Measurements from ENCODE around the gene TNFRSF21. TPM values are rescaled to one million over a fixed set of nuclear protein-coding genes. Genes with fewer than 3 reads are reported as not detected.

The TNFRSF21 gene
- total RNA-seq, 2 experiments from 2014 or later = 28.1 to 36.5 TPM

- CTCF ChIA-PET (ENCODE audit: unreplicated experiment) = interaction anchor here (1.9 kb wide), 1 partner anchor 208 kb away, joined by 4 read pairs; no protein-coding TSS in a partner anchor
- POLR2A ChIA-PET = interaction anchor here (0.6 to 5.1 kb wide), 10 partner anchors 8 to 71 kb away, joined by 3 to 48 read pairs (median 3); no protein-coding TSS in a partner anchor
- no peaks in the 10 kb centered on the region for H3K9me2 ChIP-seq (ENCODE audit: insufficient read depth, low read length)
- peaks cover 44% of the 10 kb centered on the region for H3K36me3 ChIP-seq (ENCODE audit: insufficient read depth, low read length)
- DNase-seq (ENCODE audit: low spot score) = no peak
- no peak overlapping the region for H3K27ac ChIP-seq (ENCODE audit: low read depth, low read length, poor library complexity, severe bottlenecking)
- TF ChIP-seq EZH2phosphoT487 (IDR thresholded peaks at IDR 0.05; ENCODE audit: borderline replicate concordance, low read depth, low read length) (no peak), CTCF (conservative IDR thresholded peaks at IDR 0.05; ENCODE audit: low read length) (no peak)
- BruUV-seq (replicated peaks) = no TSS peak
- peaks cover 3% of the 10 kb centered on the region; the same call in 1 of the 2 replicates for H3K9me3 ChIP-seq (ENCODE audit: low read length)
- peak overlapping the region; percentile 92 for H3K4me2 ChIP-seq (ENCODE audit: low read length)
- H3K79me2 ChIP-seq (ENCODE audit: insufficient read depth, low read depth, low read length) = peaks cover 73% of the 10 kb centered on the region
- intact Hi-C loops (cut with micrococcal nuclease; ENCODE audit: unreplicated experiment) = loop anchor here (5.0 kb wide), 1 partner anchor 170 kb away; the partner anchor contains the start of gene CD2AP
- H3K4me3 ChIP-seq (ENCODE audit: low read depth, low read length, poor library complexity, severe bottlenecking) = peak overlapping the region; percentile 95
- H4K20me1 ChIP-seq (ENCODE audit: insufficient read depth, low read length) = peaks cover 23% of the 10 kb centered on the region; the same call in 1 of the 2 replicates
- peaks cover 64% of the 10 kb centered on the region for H3K4me1 ChIP-seq (ENCODE audit: insufficient read depth, low read length, poor library complexity, severe bottlenecking)
- H2AFZ ChIP-seq (ENCODE audit: low read length) = no peak overlapping the region
Observed at GRCh38 chr6:47306887-47307286, 2.8 kb downstream of the TNFRSF21 start.

GRCh38 chr6:47303861-47304260, 5.8 kb downstream of the TNFRSF21 start:
- no peak overlapping the region for H3K4me3 ChIP-seq (ENCODE audit: low read depth, low read length, poor library complexity, severe bottlenecking)
- peaks cover 53% of the 10 kb centered on the region for H3K4me1 ChIP-seq (ENCODE audit: insufficient read depth, low read length, poor library complexity, severe bottlenecking)
- peaks cover 100% of the 10 kb centered on the region for H3K79me2 ChIP-seq (ENCODE audit: insufficient read depth, low read depth, low read length)
- intact Hi-C loops (cut with micrococcal nuclease; ENCODE audit: unreplicated experiment) = no loop called here
- H4K20me1 ChIP-seq (ENCODE audit: insufficient read depth, low read length) = peaks cover 30% of the 10 kb centered on the region
- H2AFZ ChIP-seq (ENCODE audit: low read length) = no peak overlapping the region
- no peak for DNase-seq (ENCODE audit: low spot score)
- H3K36me3 ChIP-seq (ENCODE audit: insufficient read depth, low read length) = peaks cover 49% of the 10 kb centered on the region
- H3K9me2 ChIP-seq (ENCODE audit: insufficient read depth, low read length) = no peaks in the 10 kb centered on the region
- H3K4me2 ChIP-seq (ENCODE audit: low read length) = no peak overlapping the region
- POLR2A ChIA-PET = interaction anchor here (1.2 to 5.1 kb wide), 2 partner anchors 11 to 57 kb away, joined by 5 to 48 read pairs; no protein-coding TSS in a partner anchor
- no peaks in the 10 kb centered on the region for H3K9me3 ChIP-seq (ENCODE audit: low read length)
- CTCF ChIA-PET (ENCODE audit: unreplicated experiment) = no interaction called here
- no peak for TF ChIP-seq CTCF (conservative IDR thresholded peaks at IDR 0.05; ENCODE audit: low read length)
- no peak for TF ChIP-seq EZH2phosphoT487 (IDR thresholded peaks at IDR 0.05; ENCODE audit: borderline replicate concordance, low read depth, low read length)
- H3K27ac ChIP-seq (ENCODE audit: low read depth, low read length, poor library complexity, severe bottlenecking) = no peak overlapping the region
- no TSS peak for BruUV-seq (replicated peaks)

GRCh38 chr6:47303342-47303741, 6.4 kb downstream of the TNFRSF21 start:
- no TSS peak for BruUV-seq (replicated peaks)
- H3K9me2 ChIP-seq (ENCODE audit: insufficient read depth, low read length) = no peaks in the 10 kb centered on the region
- no peak for DNase-seq (ENCODE audit: low spot score)
- H3K79me2 ChIP-seq (ENCODE audit: insufficient read depth, low read depth, low read length) = peaks cover 100% of the 10 kb centered on the region
- H4K20me1 ChIP-seq (ENCODE audit: insufficient read depth, low read length) = peaks cover 30% of the 10 kb centered on the region
- no peak overlapping the region for H2AFZ ChIP-seq (ENCODE audit: low read length)
- POLR2A ChIA-PET = interaction anchor here (1.0 to 5.1 kb wide), 5 partner anchors 10 to 202 kb away, joined by 3 to 48 read pairs (median 3); no protein-coding TSS in a partner anchor
- CTCF ChIA-PET (ENCODE audit: unreplicated experiment) = no interaction called here
- no peak overlapping the region for H3K27ac ChIP-seq (ENCODE audit: low read depth, low read length, poor library complexity, severe bottlenecking)
- intact Hi-C loops (cut with micrococcal nuclease; ENCODE audit: unreplicated experiment) = no loop called here
- no peak overlapping the region for H3K4me3 ChIP-seq (ENCODE audit: low read depth, low read length, poor library complexity, severe bottlenecking)
- no peak overlapping the region for H3K4me2 ChIP-seq (ENCODE audit: low read length)
- H3K4me1 ChIP-seq (ENCODE audit: insufficient read depth, low read length, poor library complexity, severe bottlenecking) = peaks cover 53% of the 10 kb centered on the region
- TF ChIP-seq CTCF (conservative IDR thresholded peaks at IDR 0.05; ENCODE audit: low read length) = no peak
- no peak for TF ChIP-seq EZH2phosphoT487 (IDR thresholded peaks at IDR 0.05; ENCODE audit: borderline replicate concordance, low read depth, low read length)
- peaks cover 49% of the 10 kb centered on the region for H3K36me3 ChIP-seq (ENCODE audit: insufficient read depth, low read length)
- no peaks in the 10 kb centered on the region for H3K9me3 ChIP-seq (ENCODE audit: low read length)
